IMR-90 (cell line): ENCODE results near the gene RDH16. TPM values are rescaled to one million over a fixed set of nuclear protein-coding genes. Genes with fewer than 3 reads are reported as not detected.

Experiments
- ATAC-seq: fragments of 200-7000 bp; cut with Tn5 transposase; 2 replicates; pipeline ENCODE4 v1.9.1; 2020; ENCODE audit warnings: low read depth, mild to moderate bottlenecking, moderate library complexity
- BruUV-seq: library from RNA; stranded (reverse); fragments of 400-500 nt; replicated peaks from 2 replicates; lab custom pipeline; 2021; lab: Mats Ljungman, UMichigan
- CTCF ChIA-PET: fragments of 300-600 bp; formaldehyde crosslinking; extraction: SDS; loops from one replicate; lab custom pipeline; 2021; ENCODE audit warnings: antibody characterized with exemption; lab: Yijun Ruan, JAX
- POLR2A ChIA-PET: fragments of 300-600 bp; sonication (Branson Sonifier 250); formaldehyde crosslinking; loops from one replicate; lab custom pipeline; 2022; ENCODE audit warnings: antibody characterized with exemption; ENCODE audit not compliant: unreplicated experiment; lab: Charles Lee
- DNase-seq: peaks from one replicate; pipeline ENCODE4 v3.0.0; 2013
- H2AFZ ChIP-seq: replicated peaks from 2 replicates; pipeline ENCODE3; 2013; ENCODE audit warnings: low read length, mild to moderate bottlenecking; ENCODE audit not compliant: poor library complexity
- H2AK5ac ChIP-seq: 2 replicates; pipeline ENCODE4 v1.6.1; 2013; ENCODE audit warnings: low read depth, low read length, inconsistent platforms
- H2AK9ac ChIP-seq: replicated peaks from 2 replicates; pipeline ENCODE3; 2013; ENCODE audit warnings: mild to moderate bottlenecking, low read depth, low read length, moderate library complexity; ENCODE audit not compliant: poor library complexity
- H2BK120ac ChIP-seq: 2 replicates; pipeline ENCODE4 v1.6.1; 2013; ENCODE audit warnings: low read depth, low read length, inconsistent platforms
- H2BK15ac ChIP-seq: 3 replicates; pipeline ENCODE4 v1.6.1; 2013; ENCODE audit warnings: low read depth, low read length, inconsistent platforms
- H2BK20ac ChIP-seq: 2 replicates; pipeline ENCODE4 v1.6.1; 2013; ENCODE audit warnings: low read depth, mild to moderate bottlenecking, inconsistent platforms, low read length, moderate library complexity
- H2BK5ac ChIP-seq: 2 replicates; pipeline ENCODE4 v1.6.1; 2013; ENCODE audit warnings: mild to moderate bottlenecking, low read depth, low read length, inconsistent platforms; ENCODE audit not compliant: poor library complexity, severe bottlenecking
- H3K14ac ChIP-seq: replicated peaks from 2 replicates; pipeline ENCODE4 v1.6.1; 2013; ENCODE audit warnings: low read depth, low read length, inconsistent platforms
- H3K18ac ChIP-seq: 2 replicates; pipeline ENCODE4 v1.6.1; 2013; ENCODE audit warnings: low read depth, low read length, control low read depth
- H3K23ac ChIP-seq: 2 replicates; pipeline ENCODE4 v1.6.1; 2013; ENCODE audit warnings: low read depth, low read length, inconsistent platforms
- H3K27ac ChIP-seq: 2 replicates; pipeline ENCODE4 v1.5.1; 2013; ENCODE audit warnings: mild to moderate bottlenecking, control low read depth, low read length; ENCODE audit not compliant: insufficient read depth
- H3K27me3 ChIP-seq: 2 replicates; pipeline ENCODE4 v1.6.1; 2013; ENCODE audit warnings: low read length; ENCODE audit not compliant: control insufficient read depth, insufficient read depth
- H3K36me3 ChIP-seq: 2 replicates; pipeline ENCODE4 v1.6.1; 2013; ENCODE audit warnings: low read length, mixed read lengths; ENCODE audit not compliant: control insufficient read depth, insufficient read depth
- H3K4ac ChIP-seq: 2 replicates; pipeline ENCODE4 v1.6.1; 2013; ENCODE audit warnings: low read depth, low read length, inconsistent platforms
- H3K4me1 ChIP-seq: 2 replicates; pipeline ENCODE4 v1.6.1; 2013; ENCODE audit warnings: low read length, mixed read lengths; ENCODE audit not compliant: control insufficient read depth, insufficient read depth
- H3K4me2 ChIP-seq: 2 replicates; pipeline ENCODE4 v1.6.1; 2013; ENCODE audit warnings: low read depth, mild to moderate bottlenecking, control low read depth, low read length, moderate library complexity
- H3K4me3 ChIP-seq: 2 replicates; pipeline ENCODE4 v1.5.1; 2013; ENCODE audit warnings: low read depth, mild to moderate bottlenecking, control low read depth, low read length, moderate library complexity; ENCODE audit not compliant: insufficient read depth
- H3K56ac ChIP-seq: 2 replicates; pipeline ENCODE4 v1.6.1; 2013; ENCODE audit warnings: low read length, inconsistent platforms; ENCODE audit not compliant: insufficient read depth; ENCODE audit errors: extremely low read depth
- H3K79me1 ChIP-seq, 2 experiments: 2 replicates each; pipeline ENCODE4 v1.6.1; 2013; ENCODE audit warnings: low read length in 2 of 2, inconsistent platforms in 1 of 2, low read depth in 1 of 2
- H3K9ac ChIP-seq: 2 replicates; pipeline ENCODE4 v1.6.1; 2013; ENCODE audit warnings: low read depth, low read length, control low read depth
- H3K9me1 ChIP-seq: 2 replicates; pipeline ENCODE4 v1.6.1; 2013; ENCODE audit warnings: low read length, inconsistent platforms; ENCODE audit not compliant: insufficient read depth
- H3K9me3 ChIP-seq: 2 replicates; pipeline ENCODE4 v1.6.1; 2013; ENCODE audit warnings: low read length; ENCODE audit not compliant: control insufficient read depth, insufficient read depth
- H4K20me1 ChIP-seq: 2 replicates; pipeline ENCODE4 v1.6.1; 2013; ENCODE audit warnings: low read length, inconsistent platforms; ENCODE audit not compliant: insufficient read depth
- H4K5ac ChIP-seq: 2 replicates; pipeline ENCODE4 v1.6.1; 2013; ENCODE audit warnings: mild to moderate bottlenecking, low read depth, low read length, control low read depth
- H4K8ac ChIP-seq, 2 experiments: 2 replicates each; pipeline ENCODE4 v1.6.1; 2013; ENCODE audit warnings: low read depth in 2 of 2, low read length in 2 of 2, control low read depth in 1 of 2, inconsistent platforms in 1 of 2
- H4K91ac ChIP-seq: 2 replicates; pipeline ENCODE4 v1.6.1; 2013; ENCODE audit warnings: low read depth, low read length, inconsistent platforms; ENCODE audit not compliant: insufficient read depth
- BHLHE40 ChIP-seq: fragments of 150-350 bp; IDR thresholded peaks from 2 replicates; pipeline ENCODE4 v1.6.1; 2016; ENCODE audit warnings: mild to moderate bottlenecking, low read depth, low read length
- CEBPB ChIP-seq: IDR thresholded peaks from 2 replicates; pipeline ENCODE4 v1.6.1; 2012; ENCODE audit warnings: low read depth, low read length, improper control_type of control experiment
- CHD1 ChIP-seq: IDR thresholded peaks from 2 replicates; pipeline ENCODE4 v1.6.1; 2012; ENCODE audit warnings: low read depth, low read length, improper control_type of control experiment
- FOS ChIP-seq: fragments of 150-350 bp; IDR thresholded peaks from 2 replicates; pipeline ENCODE4 v1.6.1; 2016; ENCODE audit warnings: low read depth, low read length
- MAFK ChIP-seq: IDR thresholded peaks from 2 replicates; pipeline ENCODE4 v1.6.1; 2012; ENCODE audit warnings: low read depth, low read length, improper control_type of control experiment
- MAZ ChIP-seq: IDR thresholded peaks from 2 replicates; pipeline ENCODE4 v1.6.1; 2012; ENCODE audit warnings: low read depth, mild to moderate bottlenecking, low read length, improper control_type of control experiment, moderate library complexity, borderline replicate concordance
- MXI1 ChIP-seq: IDR thresholded peaks from 2 replicates; pipeline ENCODE4 v1.6.1; 2012; ENCODE audit warnings: low read depth, mild to moderate bottlenecking, low read length, moderate library complexity, borderline replicate concordance
- NFE2L2 ChIP-seq: fragments of 150-350 bp; IDR thresholded peaks from 2 replicates; pipeline ENCODE4 v1.6.1; 2016; ENCODE audit warnings: low read depth, mild to moderate bottlenecking, low read length
- POLR2A ChIP-seq: IDR thresholded peaks from 2 replicates; pipeline ENCODE4 v1.6.1; 2012; ENCODE audit warnings: mild to moderate bottlenecking, low read depth, low read length
- RAD21 ChIP-seq: IDR thresholded peaks from 2 replicates; pipeline ENCODE4 v1.6.1; 2012; ENCODE audit warnings: low read length, improper control_type of control experiment
- RCOR1 ChIP-seq: IDR thresholded peaks from 2 replicates; pipeline ENCODE4 v1.6.1; 2012; ENCODE audit warnings: mild to moderate bottlenecking, low read length, improper control_type of control experiment; ENCODE audit not compliant: insufficient replicate concordance
- RFX5 ChIP-seq: IDR thresholded peaks from 2 replicates; pipeline ENCODE4 v1.8.0; 2012; ENCODE audit warnings: low read depth, mild to moderate bottlenecking, low read length, moderate library complexity
- SMC3 ChIP-seq: fragments of 150-350 bp; IDR thresholded peaks from 2 replicates; pipeline ENCODE4 v1.6.1; 2016; ENCODE audit warnings: low read depth, mild to moderate bottlenecking, antibody characterized with exemption, low read length, moderate library complexity
- USF2 ChIP-seq: fragments of 150-350 bp; IDR thresholded peaks from 2 replicates; pipeline ENCODE4 v1.6.1; 2017; ENCODE audit warnings: mild to moderate bottlenecking, antibody characterized with exemption, low read length, low read depth
- WGBS, 2 experiments: methylation state at CpG; one replicate each; pipeline versions ENCODE4 v1.1.5 to v1.1.7; 2013; ENCODE audit warnings: missing lambda C conversion rate in 2 of 2; ENCODE audit not compliant: insufficient read length in 1 of 2; ENCODE audit errors: extremely low coverage in 2 of 2; 5-methylcytosine and 5-hydroxymethylcytosine counted together
- dilution Hi-C: fragments of 300-500 bp; cut with HindIII; formaldehyde crosslinking; loops from one replicate; pipeline ENCODE4 v1.14.3; 2018; ENCODE audit warnings: low sequenced_read_pairs; ENCODE audit not compliant: unreplicated experiment
- in situ Hi-C: fragments of 300-500 bp; cut with MboI; formaldehyde crosslinking; loops from 3 replicates; pipeline ENCODE4 v1.14.3; 2019; ENCODE audit warnings: low sequenced_read_pairs, inconsistent platforms, mixed read lengths
- intact Hi-C: fragments of 100-400 bp; cut with micrococcal nuclease; formaldehyde crosslinking; loops from 2 replicates; pipeline ENCODE4 v1.10.0; 2022
- polyA plus RNA-seq, 3 experiments: library from polyadenylated mRNA; depleted of rRNA; stranded (reverse); fragments of >200 nt; gene quantifications; 2 replicates each; pipeline ENCODE4 v1.2.3, GENCODE V29; 2012; ENCODE audit warnings: low replicate concordance in 1 of 3
- total RNA-seq: library from RNA; depleted of rRNA; stranded (reverse); fragments of >200 nt; gene quantifications from 2 replicates; pipeline ENCODE4 v1.2.3, GENCODE V29; 2012
- TF ChIP-seq, protein P1 (sequence below): conservative IDR thresholded peaks from 2 replicates; pipeline ENCODE4 v1.5.1; 2012; ENCODE audit warnings: mild to moderate bottlenecking, low read depth, low read length, improper control_type of control experiment
- TF ChIP-seq, protein P2 (sequence below): fragments of 150-350 bp; IDR thresholded peaks from 2 replicates; pipeline ENCODE4 v1.6.1; 2016; ENCODE audit warnings: low read depth, mild to moderate bottlenecking, low read length, moderate library complexity, borderline replicate concordance

The RDH16 gene
- total and polyA plus RNA-seq, 2 of the 4 experiments (the other 2 are of a cell fraction) = not detected

- Histone ChIP-seq H3K4me3 (no peak overlapping the region), H3K4ac (no peak overlapping the region), H3K27ac (no peak overlapping the region), H3K4me1 (no peaks in the 10 kb centered on the region), H3K9ac (no peak overlapping the region), H3K79me1 (no peaks in the 10 kb centered on the region), H3K4me2 (no peak overlapping the region), H2BK5ac (no peak overlapping the region), H4K8ac (no peak overlapping the region), H2BK15ac (no peak overlapping the region), H3K56ac (no peak overlapping the region), H3K9me3 (peaks cover 19% of the 10 kb centered on the region), H2AK9ac (no peak overlapping the region), H4K91ac (no peak overlapping the region), H2BK20ac (no peak overlapping the region), H3K27me3 (0 out of 2 replicates have a peak, but pooled peaks cover 2% of the 10 kb centered on the region), H3K9me1 (no peaks in the 10 kb centered on the region), H3K36me3 (no peaks in the 10 kb centered on the region), H3K18ac (no peak overlapping the region), H2AFZ (no peak overlapping the region), H3K14ac (no peak overlapping the region), H3K23ac (no peak overlapping the region), H2AK5ac (no peak overlapping the region), H4K5ac (no peak overlapping the region), H2BK120ac (no peak overlapping the region), H4K20me1 (no peaks in the 10 kb centered on the region)
- dilution Hi-C loops (no loop called here), in situ Hi-C loops (no loop called here), intact Hi-C loops (no loop called here)
- no peak for DNase-seq
- BruUV-seq = no TSS peak
- ChIA-PET CTCF (no interaction called here), POLR2A (no interaction called here)
- ATAC-seq = no peak
- no peak for TF ChIP-seq MXI1
- no peak for TF ChIP-seq CHD1
- TF ChIP-seq RFX5 = no peak
- no peak for TF ChIP-seq POLR2A
- no peak for TF ChIP-seq NFE2L2
- TF ChIP-seq, protein P1, sequence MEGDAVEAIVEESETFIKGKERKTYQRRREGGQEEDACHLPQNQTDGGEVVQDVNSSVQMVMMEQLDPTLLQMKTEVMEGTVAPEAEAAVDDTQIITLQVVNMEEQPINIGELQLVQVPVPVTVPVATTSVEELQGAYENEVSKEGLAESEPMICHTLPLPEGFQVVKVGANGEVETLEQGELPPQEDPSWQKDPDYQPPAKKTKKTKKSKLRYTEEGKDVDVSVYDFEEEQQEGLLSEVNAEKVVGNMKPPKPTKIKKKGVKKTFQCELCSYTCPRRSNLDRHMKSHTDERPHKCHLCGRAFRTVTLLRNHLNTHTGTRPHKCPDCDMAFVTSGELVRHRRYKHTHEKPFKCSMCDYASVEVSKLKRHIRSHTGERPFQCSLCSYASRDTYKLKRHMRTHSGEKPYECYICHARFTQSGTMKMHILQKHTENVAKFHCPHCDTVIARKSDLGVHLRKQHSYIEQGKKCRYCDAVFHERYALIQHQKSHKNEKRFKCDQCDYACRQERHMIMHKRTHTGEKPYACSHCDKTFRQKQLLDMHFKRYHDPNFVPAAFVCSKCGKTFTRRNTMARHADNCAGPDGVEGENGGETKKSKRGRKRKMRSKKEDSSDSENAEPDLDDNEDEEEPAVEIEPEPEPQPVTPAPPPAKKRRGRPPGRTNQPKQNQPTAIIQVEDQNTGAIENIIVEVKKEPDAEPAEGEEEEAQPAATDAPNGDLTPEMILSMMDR = no peak
- TF ChIP-seq FOS = no peak
- TF ChIP-seq BHLHE40 = no peak
- no peak for TF ChIP-seq MAFK
- no peak for TF ChIP-seq RAD21
- TF ChIP-seq MAZ = no peak
- TF ChIP-seq RCOR1 = no peak
- TF ChIP-seq CEBPB = no peak
- no peak for TF ChIP-seq SMC3
- TF ChIP-seq, protein P2, sequence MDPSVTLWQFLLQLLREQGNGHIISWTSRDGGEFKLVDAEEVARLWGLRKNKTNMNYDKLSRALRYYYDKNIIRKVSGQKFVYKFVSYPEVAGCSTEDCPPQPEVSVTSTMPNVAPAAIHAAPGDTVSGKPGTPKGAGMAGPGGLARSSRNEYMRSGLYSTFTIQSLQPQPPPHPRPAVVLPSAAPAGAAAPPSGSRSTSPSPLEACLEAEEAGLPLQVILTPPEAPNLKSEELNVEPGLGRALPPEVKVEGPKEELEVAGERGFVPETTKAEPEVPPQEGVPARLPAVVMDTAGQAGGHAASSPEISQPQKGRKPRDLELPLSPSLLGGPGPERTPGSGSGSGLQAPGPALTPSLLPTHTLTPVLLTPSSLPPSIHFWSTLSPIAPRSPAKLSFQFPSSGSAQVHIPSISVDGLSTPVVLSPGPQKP = no peak
- TF ChIP-seq USF2 = no peak
- no CpG with 5 or more reads among the region's 1 CpG for WGBS, 2 experiments
These were observed 54.0 kb downstream of the RDH16 start for GRCh38 chr12:56903374-56903773.
